ENCODE measurements around the gene LRP8. TPM values are rescaled to one million over a fixed set of nuclear protein-coding genes. Genes with fewer than 3 reads are reported as not detected.

Gene LRP8
- total and polyA plus RNA-seq, 8 donors: 0.58 to 26.8 (median 2.3) TPM

GRCh38 chr1:53315456-53316423, 12.1 kb downstream of the LRP8 start:
- Histone ChIP-seq H3K27ac (no peak overlapping the region), H3K27me3 (no peaks in the 10 kb centered on the region), H3K36me3 (no peaks in the 10 kb centered on the region), H3K4me1 (peaks cover 0 to 6% (median 0%) of the 10 kb centered on the region in 4 donors), H3K4me3 (no peak overlapping the region), H3K9me3 (no peaks in the 10 kb centered on the region)
- intact Hi-C loops (cut with DNase I; ENCODE audit: low total_unique reads): no loop called here
- peak; percentile 45 to 71 for DNase-seq
- WGBS, 5 donors: 69 to 82% (median 75%) methylated on average over 8 to 10 of the region's 10 CpGs
- TF ChIP-seq POLR2A (IDR thresholded peaks at IDR 0.05): no peak
- TF ChIP-seq EP300 (IDR thresholded peaks at IDR 0.05): no peak
- TF ChIP-seq CTCF (IDR thresholded peaks at IDR 0.05): no peak
- TF ChIP-seq POLR2AphosphoS5 (IDR thresholded peaks at IDR 0.05): no peak

DNA sequence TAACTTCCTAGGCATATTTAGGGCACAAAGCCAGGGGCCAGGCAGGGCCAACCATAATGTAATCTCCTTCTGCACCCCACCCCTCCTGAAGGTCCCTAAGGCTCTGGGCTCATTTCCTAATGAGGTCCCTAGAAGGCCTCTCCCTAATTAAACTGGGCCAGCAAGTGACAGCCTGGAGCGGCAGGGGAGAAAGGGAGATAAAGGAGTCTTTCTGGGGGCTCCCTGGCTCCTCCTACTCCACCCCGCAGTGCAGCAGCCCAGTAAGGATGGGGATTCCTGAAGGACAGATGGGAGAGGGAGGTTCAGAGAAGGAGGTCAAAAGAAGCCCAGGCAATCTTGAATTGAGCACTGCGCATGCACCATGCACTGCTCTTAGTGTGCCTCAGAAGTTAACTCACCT, 12.8 kb downstream of the LRP8 start:
- Histone ChIP-seq H3K27ac (no peak overlapping the region), H3K27me3 (no peaks in the 10 kb centered on the region), H3K36me3 (no peaks in the 10 kb centered on the region), H3K4me1 (peaks cover 0 to 6% (median 0%) of the 10 kb centered on the region in 4 donors), H3K9me3 (no peaks in the 10 kb centered on the region), H3K4me3 (no peak overlapping the region)
- DNase-seq: no peak
- TF ChIP-seq POLR2A (IDR thresholded peaks at IDR 0.05) (no peak), POLR2AphosphoS5 (IDR thresholded peaks at IDR 0.05) (no peak), EP300 (IDR thresholded peaks at IDR 0.05) (no peak), CTCF (IDR thresholded peaks at IDR 0.05) (no peak)
- intact Hi-C loops (cut with DNase I; ENCODE audit: low total_unique reads): no loop called here
- WGBS, 5 donors: 87 to 98% (median 94%) methylated on average over 3 of the region's 3 CpGs

DNA sequence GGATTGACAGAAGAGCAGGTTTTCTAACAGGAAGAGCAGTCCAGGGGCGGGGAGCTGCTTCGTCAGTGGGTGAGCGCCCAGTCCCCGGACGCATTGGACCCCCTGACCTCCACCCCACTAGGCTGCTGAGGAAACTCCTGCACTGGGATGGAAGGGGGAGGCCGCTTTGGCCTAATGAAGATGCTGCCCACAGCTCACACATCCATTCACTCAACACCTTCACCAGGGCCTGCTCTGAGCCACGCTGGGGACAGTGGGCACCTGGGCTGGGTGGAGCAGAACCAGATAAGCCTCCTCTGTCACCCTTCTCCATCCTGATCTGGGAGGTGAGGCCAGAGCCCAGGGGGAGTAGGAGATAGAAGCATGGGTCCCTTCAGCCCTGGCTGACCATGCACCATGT, 13.3 kb downstream of the LRP8 start:
- H3K9me3 ChIP-seq: no peaks in the 10 kb centered on the region
- intact Hi-C loops (cut with DNase I; ENCODE audit: low total_unique reads): no loop called here
- no peak for TF ChIP-seq CTCF (IDR thresholded peaks at IDR 0.05)
- no peak for TF ChIP-seq POLR2AphosphoS5 (IDR thresholded peaks at IDR 0.05)
- H3K27ac ChIP-seq: no peak overlapping the region
- 90 to 93% (median 92%) methylated on average over 7 of the region's 7 CpGs for WGBS, 5 donors
- no peak overlapping the region for H3K4me3 ChIP-seq
- no peaks in the 10 kb centered on the region for H3K27me3 ChIP-seq
- no peak for DNase-seq
- H3K36me3 ChIP-seq: no peaks in the 10 kb centered on the region
- peaks cover 0 to 6% (median 0%) of the 10 kb centered on the region in 4 donors for H3K4me1 ChIP-seq

- no peaks in the 10 kb centered on the region for H3K9me3 ChIP-seq
- 90 to 100% (median 96%) methylated on average over 5 to 7 of the region's 7 CpGs for WGBS, 5 donors
- H3K4me1 ChIP-seq: peaks cover 0 to 6% (median 0%) of the 10 kb centered on the region in 4 donors
- no peaks in the 10 kb centered on the region for H3K27me3 ChIP-seq
- intact Hi-C loops (cut with DNase I; ENCODE audit: low total_unique reads): no loop called here
- no peak for DNase-seq
- TF ChIP-seq EP300 (IDR thresholded peaks at IDR 0.05) (no peak), POLR2AphosphoS5 (IDR thresholded peaks at IDR 0.05) (no peak), POLR2A (IDR thresholded peaks at IDR 0.05) (no peak), CTCF (IDR thresholded peaks at IDR 0.05) (no peak)
- H3K36me3 ChIP-seq: no peaks in the 10 kb centered on the region
- no peak overlapping the region for H3K4me3 ChIP-seq
- no peak overlapping the region for H3K27ac ChIP-seq
These were observed 13.8 kb downstream of the LRP8 start for GRCh38 chr1:53314096-53314495.

Data from stomach (tissue), 9 donors.